Caco-2 (cell line): ENCODE results near the gene CILP2. TPM values are rescaled to one million over a fixed set of nuclear protein-coding genes. Genes with fewer than 3 reads are reported as not detected.

Source experiments
- BruUV-seq: library from RNA; stranded (reverse); fragments of 400-500 nt; replicated peaks from 2 replicates; lab custom pipeline; 2021; lab: Mats Ljungman, UMichigan
- CTCF ChIA-PET: fragments of 300-600 bp; sonication (Branson Sonifier 250); formaldehyde crosslinking; loops from one replicate; lab custom pipeline; 2022; ENCODE audit warnings: antibody characterized with exemption; lab: Charles Lee
- POLR2A ChIA-PET: fragments of 300-600 bp; sonication (Branson Sonifier 250); formaldehyde crosslinking; loops from one replicate; lab custom pipeline; 2022; ENCODE audit warnings: antibody characterized with exemption; lab: Charles Lee
- DNase-seq, 2 experiments: peaks; one replicate each; pipeline versions ENCODE4 v3.0.0 to v3.0.0-alpha.2; 2020 to 2022
- H3K27me3 ChIP-seq: replicated peaks from 2 replicates; pipeline ENCODE4 v1.6.0; 2011; ENCODE audit warnings: low read length; ENCODE audit not compliant: control insufficient read depth, insufficient read depth
- H3K36me3 ChIP-seq: 2 replicates; pipeline ENCODE4 v1.5.1; 2011; ENCODE audit warnings: low read length; ENCODE audit not compliant: control insufficient read depth, insufficient read depth
- H3K4me1 ChIP-seq: fragments of 250-450 bp; sonication (Bioruptor Pico); 2 replicates; pipeline ENCODE4 v1.5.1; 2020; ENCODE audit warnings: mild to moderate bottlenecking
- H3K4me3 ChIP-seq: 2 replicates; pipeline ENCODE4 v1.5.1; 2011; ENCODE audit warnings: low read depth, mild to moderate bottlenecking, control low read depth, low read length
- H3K9me3 ChIP-seq: fragments of 250-450 bp; sonication (Bioruptor Pico); 2 replicates; pipeline ENCODE4 v1.5.1; 2020; ENCODE audit warnings: mild to moderate bottlenecking, moderate library complexity
- H3K27ac Mint-ChIP-seq: one replicate; pipeline ENCODE4 v1.8.0; 2022; ENCODE audit warnings: mixed read lengths; ENCODE audit not compliant: unreplicated experiment
- H3K27me3 Mint-ChIP-seq: one replicate; pipeline ENCODE4 v1.8.0; 2022; ENCODE audit warnings: mixed read lengths; ENCODE audit not compliant: insufficient read depth, unreplicated experiment
- H3K36me3 Mint-ChIP-seq: one replicate; pipeline ENCODE4 v1.8.0; 2022; ENCODE audit warnings: mild to moderate bottlenecking, mixed read lengths; ENCODE audit not compliant: insufficient read depth, unreplicated experiment
- H3K4me1 Mint-ChIP-seq: one replicate; pipeline ENCODE4 v1.8.0; 2022; ENCODE audit warnings: low read depth, mixed read lengths; ENCODE audit not compliant: unreplicated experiment
- H3K4me3 Mint-ChIP-seq: one replicate; pipeline ENCODE4 v1.8.0; 2022; ENCODE audit warnings: mild to moderate bottlenecking, moderate library complexity, mixed read lengths; ENCODE audit not compliant: unreplicated experiment
- H3K9me3 Mint-ChIP-seq: one replicate; pipeline ENCODE4 v1.8.0; 2022; ENCODE audit warnings: mixed read lengths; ENCODE audit not compliant: unreplicated experiment
- intact Hi-C: fragments of 100-400 bp; cut with micrococcal nuclease; formaldehyde crosslinking; loops from one replicate; pipeline ENCODE4 v1.10.0; 2022; ENCODE audit not compliant: unreplicated experiment
- total RNA-seq: library from RNA; stranded (reverse); gene quantifications from 2 replicates; pipeline ENCODE4 v1.2.3, GENCODE V29; 2022
- TF ChIP-seq, protein P1 (sequence below), 2 experiments: fragments of 200-600 bp in 1 of 2; IDR thresholded peaks; 1 replicate in 1 of 2; 2 replicates in 1 of 2; pipeline versions ENCODE4 v1.5.1 to v1.8.0; 2011 to 2022; ENCODE audit warnings: antibody characterized with exemption in 1 of 2, control low read depth in 1 of 2, inconsistent platforms in 1 of 2, low read depth in 1 of 2, low read length in 1 of 2, mild to moderate bottlenecking in 1 of 2, moderate library complexity in 1 of 2; ENCODE audit not compliant: insufficient read depth in 1 of 2, severe bottlenecking in 1 of 2, unreplicated experiment in 1 of 2

Gene CILP2
- total RNA-seq, 1 experiment from 2014 or later = 1.3 TPM

- TF ChIP-seq, protein P1, sequence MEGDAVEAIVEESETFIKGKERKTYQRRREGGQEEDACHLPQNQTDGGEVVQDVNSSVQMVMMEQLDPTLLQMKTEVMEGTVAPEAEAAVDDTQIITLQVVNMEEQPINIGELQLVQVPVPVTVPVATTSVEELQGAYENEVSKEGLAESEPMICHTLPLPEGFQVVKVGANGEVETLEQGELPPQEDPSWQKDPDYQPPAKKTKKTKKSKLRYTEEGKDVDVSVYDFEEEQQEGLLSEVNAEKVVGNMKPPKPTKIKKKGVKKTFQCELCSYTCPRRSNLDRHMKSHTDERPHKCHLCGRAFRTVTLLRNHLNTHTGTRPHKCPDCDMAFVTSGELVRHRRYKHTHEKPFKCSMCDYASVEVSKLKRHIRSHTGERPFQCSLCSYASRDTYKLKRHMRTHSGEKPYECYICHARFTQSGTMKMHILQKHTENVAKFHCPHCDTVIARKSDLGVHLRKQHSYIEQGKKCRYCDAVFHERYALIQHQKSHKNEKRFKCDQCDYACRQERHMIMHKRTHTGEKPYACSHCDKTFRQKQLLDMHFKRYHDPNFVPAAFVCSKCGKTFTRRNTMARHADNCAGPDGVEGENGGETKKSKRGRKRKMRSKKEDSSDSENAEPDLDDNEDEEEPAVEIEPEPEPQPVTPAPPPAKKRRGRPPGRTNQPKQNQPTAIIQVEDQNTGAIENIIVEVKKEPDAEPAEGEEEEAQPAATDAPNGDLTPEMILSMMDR (IDR thresholded peaks at IDR 0.05; ENCODE audit: insufficient read depth in 1 of 2, low read depth in 1 of 2, low read length in 1 of 2, severe bottlenecking in 1 of 2, unreplicated experiment in 1 of 2) = no peak
- intact Hi-C loops = no loop called here
- no peak for DNase-seq
- no TSS peak for BruUV-seq
- ChIA-PET POLR2A (no interaction called here), CTCF (no interaction called here)
- H3K4me1 Mint-ChIP-seq = no peaks in the 10 kb centered on the region
- no peak overlapping the region for H3K4me3 Mint-ChIP-seq
- H3K9me3 Mint-ChIP-seq = no peaks in the 10 kb centered on the region
- Histone ChIP-seq H3K9me3 (no peaks in the 10 kb centered on the region), H3K36me3 (no peaks in the 10 kb centered on the region), H3K4me1 (no peaks in the 10 kb centered on the region), H3K4me3 (no peak overlapping the region), H3K27me3 (no peaks in the 10 kb centered on the region)
- peaks cover 89% of the 10 kb centered on the region for H3K36me3 Mint-ChIP-seq
- no peaks in the 10 kb centered on the region for H3K27me3 Mint-ChIP-seq
- H3K27ac Mint-ChIP-seq = no peak overlapping the region
These were observed 29.8 kb upstream of the CILP2 start for GRCh38 chr19:19508217-19508616.

- no peak overlapping the region for H3K4me3 Mint-ChIP-seq
- intact Hi-C loops = no loop called here
- POLR2A ChIA-PET = no interaction called here
These were observed 27.6 kb upstream of the CILP2 start for GRCh38 chr19:19510432-19510831.

DNA sequence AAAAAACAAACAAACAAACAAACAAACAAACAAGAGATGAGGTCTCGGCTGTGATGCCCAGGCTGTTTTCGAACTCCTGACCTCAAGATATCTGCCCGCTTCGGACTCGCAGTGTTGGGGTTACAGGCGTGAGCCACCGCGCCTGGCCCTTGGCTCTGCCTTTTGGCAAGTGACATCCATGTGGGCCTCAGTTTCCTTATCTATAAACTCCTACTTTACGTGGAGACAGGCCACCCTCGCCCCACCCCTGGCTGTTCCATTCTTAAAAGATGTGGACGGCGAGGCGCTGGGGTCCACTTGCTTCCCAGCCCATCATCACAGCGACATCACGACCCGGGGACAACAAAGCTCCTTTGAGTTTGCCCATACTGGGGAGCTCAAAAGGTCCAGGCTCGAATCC lies 24.4 kb upstream of the CILP2 start:
- Histone ChIP-seq H3K36me3 (no peaks in the 10 kb centered on the region), H3K27me3 (no peaks in the 10 kb centered on the region), H3K4me1 (no peaks in the 10 kb centered on the region), H3K9me3 (no peaks in the 10 kb centered on the region), H3K4me3 (no peak overlapping the region)
- Mint-ChIP-seq H3K9me3 (no peaks in the 10 kb centered on the region), H3K4me1 (no peaks in the 10 kb centered on the region), H3K36me3 (peaks cover 59% of the 10 kb centered on the region), H3K27ac (peak overlapping the region; percentile 42), H3K27me3 (no peaks in the 10 kb centered on the region), H3K4me3 (no peak overlapping the region)
- BruUV-seq = no TSS peak
- CTCF ChIA-PET = no interaction called here
- TF ChIP-seq, protein P1 (IDR thresholded peaks at IDR 0.05; ENCODE audit: insufficient read depth in 1 of 2, low read depth in 1 of 2, low read length in 1 of 2, severe bottlenecking in 1 of 2, unreplicated experiment in 1 of 2) = no peak
- POLR2A ChIA-PET = no interaction called here
- intact Hi-C loops = no loop called here
- DNase-seq = no peak

More at GRCh38 chr19:19510432-19510831, 27.6 kb upstream of the CILP2 start:
- no peaks in the 10 kb centered on the region for H3K4me1 Mint-ChIP-seq
- H3K9me3 Mint-ChIP-seq = no peaks in the 10 kb centered on the region
- no peaks in the 10 kb centered on the region for H3K4me1 ChIP-seq
- H3K27ac Mint-ChIP-seq = peak overlapping the region; percentile 58
- no peaks in the 10 kb centered on the region for H3K36me3 ChIP-seq
- no TSS peak for BruUV-seq
- no peaks in the 10 kb centered on the region for H3K9me3 ChIP-seq
- H3K27me3 ChIP-seq = no peaks in the 10 kb centered on the region
- H3K36me3 Mint-ChIP-seq = peaks cover 79% of the 10 kb centered on the region
- DNase-seq = no peak
- H3K4me3 ChIP-seq = no peak overlapping the region
- H3K27me3 Mint-ChIP-seq = no peaks in the 10 kb centered on the region
- CTCF ChIA-PET = no interaction called here
- TF ChIP-seq, protein P1 (IDR thresholded peaks at IDR 0.05; ENCODE audit: insufficient read depth in 1 of 2, low read depth in 1 of 2, low read length in 1 of 2, severe bottlenecking in 1 of 2, unreplicated experiment in 1 of 2) = no peak
